Sigmoid colon (tissue), 7 donors: ENCODE results near the gene ACACA. TPM values are rescaled to one million over a fixed set of nuclear protein-coding genes. Genes with fewer than 3 reads are reported as not detected.

Experiments used
- DNase-seq: peaks from one replicate; pipeline ENCODE4 v3.0.0-alpha.2; 2019
- H3K27ac ChIP-seq, 4 donors: fragments of 200-600 bp; sonication (generic); one replicate each; pipeline ENCODE4 v1.5.1; 2016 to 2019; ENCODE audit warnings: mild to moderate bottlenecking in 1 of 4
- H3K27me3 ChIP-seq, 3 donors: fragments of 200-600 bp; sonication (generic); one replicate each; pipeline ENCODE4 v1.5.1; 2019; ENCODE audit warnings: mild to moderate bottlenecking in 1 of 3
- H3K36me3 ChIP-seq, 4 donors: fragments of 200-600 bp; sonication (generic); one replicate each; pipeline ENCODE4 v1.5.1; 2016 to 2019
- H3K4me1 ChIP-seq, 4 donors: fragments of 200-600 bp; sonication (generic); one replicate each; pipeline ENCODE4 v1.5.1; 2017 to 2019
- H3K4me3 ChIP-seq, 4 donors: fragments of 200-600 bp; sonication (generic); one replicate each; pipeline ENCODE4 v1.5.1; 2017 to 2019; ENCODE audit warnings: mild to moderate bottlenecking in 2 of 4, moderate library complexity in 1 of 4
- H3K9me3 ChIP-seq, 4 donors: fragments of 200-600 bp in 3 of 4; sonication (generic) in 3 of 4; one replicate each; pipeline versions ENCODE4 v1.5.1 to v1.6.1; 2013 to 2019
- CTCF ChIP-seq, 4 experiments: fragments of 450-650 bp in 3 of 4; fragments of 200-600 bp in 1 of 4; IDR thresholded peaks; one replicate each; pipeline ENCODE4 v1.5.1; 2016 to 2019; ENCODE audit warnings: antibody characterized with exemption in 4 of 4, mild to moderate bottlenecking in 3 of 4, moderate library complexity in 2 of 4
- EP300 ChIP-seq, 4 donors: sonication (generic); formaldehyde crosslinking; IDR thresholded peaks; one replicate each; pipeline ENCODE4 v1.6.1; 2017; ENCODE audit warnings: antibody characterized with exemption in 4 of 4
- POLR2A ChIP-seq, 2 donors: fragments of 450-650 bp; IDR thresholded peaks; one replicate each; pipeline ENCODE4 v1.6.1; 2016; ENCODE audit warnings: antibody characterized with exemption in 2 of 2, mild to moderate bottlenecking in 2 of 2, moderate library complexity in 2 of 2
- POLR2AphosphoS5 ChIP-seq, 4 donors: sonication (generic); formaldehyde crosslinking; IDR thresholded peaks; one replicate each; pipeline ENCODE4 v1.6.1; 2017; ENCODE audit warnings: antibody characterized with exemption in 4 of 4
- WGBS, 2 donors: extraction: QIAGEN DNeasy Blood & Tissue Kit; methylation state at CpG; one replicate each; pipeline ENCODE4 v1.1.7; 2013; 5-methylcytosine and 5-hydroxymethylcytosine counted together
- intact Hi-C: fragments of 100-400 bp; cut with DNase I; formaldehyde crosslinking; loops from one replicate; pipeline ENCODE4 v1.15.1; 2023
- polyA plus RNA-seq, 3 donors: library from polyadenylated mRNA; stranded (reverse); fragments of 200-250 nt; gene quantifications; one replicate each; pipeline ENCODE4 v1.2.3, GENCODE V29; 2013
- total RNA-seq, 4 donors: library from RNA; depleted of rRNA; stranded (reverse); fragments of >200 nt; gene quantifications; one replicate each; pipeline ENCODE4 v1.1.0, GENCODE V29; 2016
- donor health status: healthy with polysubstance abuse.
- donor health status: Bipolar disorder and iron deficiency.
- donor health status: healthy.

ACACA gene
- total and polyA plus RNA-seq, 7 donors, result 10.8 to 38.9 (median 27.6) TPM

GRCh38 chr17:37322826-37323561 lies 83.6 kb downstream of the ACACA start:
- intact Hi-C loops, result no loop called here
- peaks cover 0 to 19% (median 0%) of the 10 kb centered on the region in 4 donors for H3K36me3 ChIP-seq
- H3K9me3 ChIP-seq, result no peaks in the 10 kb centered on the region
- H3K27ac ChIP-seq, result no peak overlapping the region
- TF ChIP-seq POLR2A (IDR thresholded peaks at IDR 0.05), result no peak
- no peak for TF ChIP-seq CTCF (IDR thresholded peaks at IDR 0.05)
- TF ChIP-seq EP300 (IDR thresholded peaks at IDR 0.05), result no peak
- TF ChIP-seq POLR2AphosphoS5 (IDR thresholded peaks at IDR 0.05), result no peak
- H3K4me1 ChIP-seq, result no peaks in the 10 kb centered on the region
- 93 to 96% methylated on average over 7 of the region's 7 CpGs for WGBS, 2 donors
- no peaks in the 10 kb centered on the region for H3K27me3 ChIP-seq
- no peak overlapping the region for H3K4me3 ChIP-seq
- no peak for DNase-seq

- WGBS, 2 donors, result 88 to 100% methylated on average over 1 of the region's 1 CpG
- DNase-seq, result no peak
- no peak overlapping the region for H3K27ac ChIP-seq
- no peak for TF ChIP-seq CTCF (IDR thresholded peaks at IDR 0.05)
- no peak for TF ChIP-seq POLR2AphosphoS5 (IDR thresholded peaks at IDR 0.05)
- no peak for TF ChIP-seq POLR2A (IDR thresholded peaks at IDR 0.05)
- TF ChIP-seq EP300 (IDR thresholded peaks at IDR 0.05), result no peak
- H3K27me3 ChIP-seq, result no peaks in the 10 kb centered on the region
- H3K36me3 ChIP-seq, result peaks cover 0 to 16% (median 0%) of the 10 kb centered on the region in 4 donors
- intact Hi-C loops, result no loop called here
- H3K4me3 ChIP-seq, result no peak overlapping the region
- no peaks in the 10 kb centered on the region for H3K4me1 ChIP-seq
- H3K9me3 ChIP-seq, result no peaks in the 10 kb centered on the region
Measured at GRCh38 chr17:37322106-37322505, 84.5 kb downstream of the ACACA start.

GRCh38 chr17:37318931-37319594 lies 87.6 kb downstream of the ACACA start:
- Histone ChIP-seq H3K27me3 (no peaks in the 10 kb centered on the region), H3K4me3 (no peak overlapping the region), H3K27ac (no peak overlapping the region), H3K4me1 (no peaks in the 10 kb centered on the region), H3K36me3 (no peaks in the 10 kb centered on the region), H3K9me3 (no peaks in the 10 kb centered on the region)
- no peak for TF ChIP-seq CTCF (IDR thresholded peaks at IDR 0.05)
- TF ChIP-seq POLR2A (IDR thresholded peaks at IDR 0.05), result no peak
- no peak for TF ChIP-seq POLR2AphosphoS5 (IDR thresholded peaks at IDR 0.05)
- no peak for TF ChIP-seq EP300 (IDR thresholded peaks at IDR 0.05)
- no peak for DNase-seq
- WGBS, 2 donors, result 63 to 68% methylated on average over 3 of the region's 3 CpGs
- intact Hi-C loops, result no loop called here

GRCh38 chr17:37317867-37318266 lies 88.8 kb downstream of the ACACA start:
- no peak for TF ChIP-seq POLR2A (IDR thresholded peaks at IDR 0.05)
- TF ChIP-seq EP300 (IDR thresholded peaks at IDR 0.05), result no peak
- TF ChIP-seq CTCF (IDR thresholded peaks at IDR 0.05), result no peak
- TF ChIP-seq POLR2AphosphoS5 (IDR thresholded peaks at IDR 0.05), result no peak

More at GRCh38 chr17:37317867-37318266, 88.8 kb downstream of the ACACA start:
- Histone ChIP-seq H3K4me1 (no peaks in the 10 kb centered on the region), H3K27me3 (no peaks in the 10 kb centered on the region), H3K9me3 (no peaks in the 10 kb centered on the region), H3K4me3 (no peak overlapping the region), H3K27ac (no peak overlapping the region), H3K36me3 (no peaks in the 10 kb centered on the region)
- intact Hi-C loops, result no loop called here
- no peak for DNase-seq
